Measurements from ENCODE around the gene SLC39A11.
"Not testable (repeated sequence)": the region's sequence is repeated elsewhere in the genome, so short reads cannot be mapped to it uniquely, and the experiment has no call there.

Gene SLC39A11

DNA sequence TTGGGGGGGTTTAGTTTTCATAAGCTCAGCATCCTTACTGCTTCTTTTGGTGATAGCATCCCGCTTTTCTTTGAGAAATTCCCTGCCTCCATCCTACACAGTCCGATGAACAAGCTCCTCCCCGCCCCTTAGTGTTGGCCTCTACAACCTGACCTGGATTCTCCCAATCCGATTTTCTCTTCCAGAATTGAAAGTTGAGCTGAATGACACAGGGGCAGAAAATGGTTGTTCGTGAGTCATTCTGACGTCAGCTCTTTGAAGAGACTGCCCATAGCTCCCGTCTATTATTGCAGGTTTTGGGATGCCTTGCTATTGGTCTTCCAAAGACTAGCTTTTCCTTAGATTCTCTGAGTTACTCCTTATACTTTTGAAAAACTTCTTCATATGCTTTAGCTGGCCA is 279.7 kb downstream of the SLC39A11 start:
- no peak for DNase-seq

DNA sequence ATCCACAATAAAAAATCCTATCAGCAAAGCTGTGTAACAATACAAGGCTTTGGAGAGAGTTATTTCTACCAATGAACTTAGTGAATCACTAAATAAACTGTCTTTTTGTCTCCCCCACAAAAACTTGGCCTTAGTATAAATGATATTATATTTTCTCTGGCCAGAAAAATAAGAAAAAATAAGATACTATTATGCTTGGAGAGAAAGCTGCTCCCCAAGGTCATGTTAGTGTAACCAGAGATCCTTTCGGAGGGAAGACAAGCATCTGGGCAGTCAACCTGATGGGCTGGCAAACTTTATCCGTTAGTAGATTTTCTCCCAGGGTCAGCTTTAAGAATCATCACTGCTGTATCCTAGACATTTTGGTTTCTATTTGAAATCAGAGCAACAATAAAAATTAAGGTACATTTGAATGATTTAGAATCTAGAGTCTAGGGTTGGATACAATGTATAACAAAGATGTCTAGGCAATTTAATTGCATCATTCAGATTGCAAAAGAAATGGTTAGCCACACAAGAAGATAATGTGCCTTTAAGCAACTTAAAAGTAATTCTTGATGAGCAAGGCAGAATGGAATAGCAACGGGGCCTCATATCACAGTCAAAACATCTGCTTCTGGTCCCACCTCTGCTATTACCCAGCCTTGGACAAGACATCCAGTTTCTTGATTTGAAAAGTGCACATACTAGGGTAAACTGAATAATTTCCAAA is 280.4 kb downstream of the SLC39A11 start:
- DNase-seq, result no peak

DNA sequence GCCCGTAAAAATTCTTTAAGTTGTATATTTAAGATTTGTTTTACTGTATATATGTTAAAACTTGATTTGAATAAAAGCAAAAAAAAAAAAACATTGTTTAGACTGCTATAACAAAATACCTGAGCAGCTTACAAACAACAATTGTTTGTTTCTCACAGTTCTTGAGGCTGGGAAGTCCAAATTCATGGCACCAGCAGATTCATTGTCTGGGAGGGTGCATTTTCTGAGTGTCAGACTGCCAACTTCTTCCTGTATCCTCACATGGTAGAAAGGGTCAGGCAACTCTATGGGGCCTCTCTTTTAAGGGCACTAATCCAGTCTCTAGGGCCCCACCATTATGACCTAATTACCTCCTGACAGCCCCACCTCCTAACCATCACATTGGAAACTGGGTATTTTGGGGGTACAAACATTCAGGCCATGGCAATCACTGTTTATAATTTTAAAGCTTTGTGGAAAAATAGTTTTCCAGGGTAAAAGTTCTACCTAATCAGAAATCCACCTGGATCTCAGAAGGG is 281.4 kb downstream of the SLC39A11 start:
- no peak for DNase-seq

DNA sequence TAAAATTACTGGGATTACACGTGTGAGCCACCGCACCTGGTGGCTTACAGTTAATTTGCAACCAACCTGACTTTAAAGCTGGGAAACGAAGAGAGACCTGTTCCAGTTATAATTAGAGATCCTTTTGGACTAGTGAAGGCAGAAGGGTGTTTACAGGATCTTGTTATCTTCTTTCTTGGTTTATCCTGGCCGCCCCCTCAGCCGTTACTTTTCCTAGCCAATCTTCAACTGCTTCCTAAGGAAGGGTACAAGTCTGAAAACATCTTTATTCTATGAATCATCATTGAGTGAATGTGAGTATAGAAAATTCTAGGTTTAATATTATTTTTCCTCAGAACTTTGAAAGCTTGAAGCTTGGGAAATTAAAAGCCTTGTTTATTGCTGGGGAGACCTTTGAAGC is 286.5 kb downstream of the SLC39A11 start:
- no peak for DNase-seq

DNA sequence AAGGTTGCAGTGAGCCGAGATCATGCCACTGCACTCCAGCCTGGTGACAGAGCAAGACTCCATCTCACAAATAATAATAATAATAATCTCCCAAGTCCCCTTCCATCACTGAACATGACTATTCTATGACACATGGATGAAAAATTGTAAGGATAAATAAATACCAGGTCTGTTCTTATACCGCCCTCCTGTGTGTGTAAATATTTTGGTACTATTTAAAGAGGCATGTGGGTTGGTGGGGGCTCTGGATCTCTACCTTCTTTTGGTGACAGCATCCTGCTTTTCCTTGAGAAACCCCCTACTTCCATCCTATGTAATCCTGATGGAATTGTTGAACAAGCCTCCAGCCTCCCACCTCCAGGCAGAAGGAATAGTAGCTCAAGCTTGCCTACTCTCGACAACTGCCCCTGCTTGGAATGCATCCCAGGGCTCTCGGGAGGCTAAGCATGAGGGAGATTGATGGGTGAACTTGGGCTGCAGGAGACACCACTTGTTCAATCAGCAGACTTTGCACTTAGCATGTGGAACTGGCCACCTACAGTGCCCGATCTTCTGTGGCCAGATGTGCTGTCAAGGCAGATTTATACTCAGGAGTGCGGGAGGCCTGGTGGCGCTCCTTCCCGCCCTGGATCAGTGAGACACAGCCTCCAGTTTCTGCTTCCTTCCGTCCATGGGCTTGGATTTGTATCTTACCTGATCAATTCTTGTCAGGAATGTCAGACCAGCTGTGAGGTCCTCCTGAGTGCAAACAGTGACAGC is 287.4 kb downstream of the SLC39A11 start:
- DNase-seq, result no peak

DNA sequence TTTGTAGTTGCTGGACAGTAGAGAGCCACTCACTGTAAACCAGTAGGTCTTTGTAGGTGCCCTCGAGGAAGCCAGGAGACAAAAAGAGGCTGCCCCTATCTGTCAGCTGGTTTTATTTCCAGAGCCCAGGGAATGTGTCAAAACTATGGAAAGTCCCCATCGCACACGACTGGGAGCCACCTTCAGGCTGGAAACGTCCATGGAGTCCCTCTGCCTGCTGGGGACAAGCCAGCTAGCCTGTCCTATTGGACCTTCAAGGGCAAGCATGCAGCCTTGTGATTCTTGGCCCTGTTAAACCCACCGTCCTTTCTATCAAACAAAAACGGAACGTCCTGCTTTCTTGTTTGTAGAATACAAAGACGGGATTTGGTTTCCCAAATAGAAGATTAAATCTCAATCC is 289.8 kb downstream of the SLC39A11 start:
- no peak for DNase-seq

DNA sequence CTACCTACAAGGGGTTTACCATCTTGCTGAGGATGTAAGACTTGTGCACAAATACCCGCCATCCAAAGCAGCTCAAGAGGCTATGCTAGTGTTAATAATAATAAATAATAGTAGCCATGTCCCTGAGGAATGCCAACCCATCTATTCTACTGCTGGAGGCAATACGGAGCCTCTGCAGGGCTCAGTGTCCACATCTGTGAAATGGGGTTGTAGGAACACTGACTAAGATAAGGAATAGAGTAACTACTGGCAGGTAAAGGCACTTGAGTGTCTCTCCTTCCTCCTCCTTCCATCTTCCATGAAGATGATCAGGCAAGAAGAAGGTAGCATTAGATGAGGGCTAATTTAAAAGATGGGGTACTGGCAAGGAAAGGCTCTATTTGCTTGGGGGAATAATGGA is 295.3 kb downstream of the SLC39A11 start:
- DNase-seq, result no peak

DNA sequence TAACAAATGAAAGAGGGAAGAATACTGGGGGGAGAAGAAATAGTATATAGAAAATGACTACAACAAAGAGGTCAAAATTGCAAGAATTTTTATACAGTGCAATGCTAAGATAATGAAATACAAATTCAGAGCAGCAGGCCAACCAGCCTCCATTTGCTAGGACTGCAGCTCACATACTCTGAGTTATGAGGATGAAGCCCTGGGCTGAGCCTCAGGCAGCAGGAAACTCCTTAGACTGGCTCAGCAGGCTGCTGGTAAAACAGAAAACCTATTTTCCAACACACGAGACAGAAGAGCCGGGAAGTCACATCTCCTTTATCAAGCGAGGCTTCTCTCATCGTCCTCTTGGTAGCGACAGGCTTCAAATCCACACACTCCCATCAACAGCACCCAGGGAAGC is 296.5 kb downstream of the SLC39A11 start:
- no peak for DNase-seq

DNA sequence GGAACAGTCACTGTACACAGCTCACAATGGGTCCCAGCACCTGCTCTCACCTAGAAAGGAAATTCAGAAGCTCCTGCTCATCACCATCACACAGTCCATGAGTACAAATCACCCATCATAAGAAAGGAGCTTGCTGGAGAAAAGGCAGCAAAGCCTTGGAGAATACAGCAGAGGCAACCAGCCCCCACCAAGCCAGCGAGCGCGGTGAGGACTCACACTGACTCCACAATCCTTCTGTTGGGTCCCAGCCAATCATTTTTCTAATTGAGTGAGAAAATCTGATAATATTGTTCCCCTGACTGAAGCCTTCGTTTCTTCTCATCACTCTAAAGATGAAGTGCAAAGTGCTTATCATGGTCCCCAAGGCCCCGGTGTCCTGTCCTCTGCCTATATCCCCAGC is 298.3 kb downstream of the SLC39A11 start:
- no peak for DNase-seq

DNA sequence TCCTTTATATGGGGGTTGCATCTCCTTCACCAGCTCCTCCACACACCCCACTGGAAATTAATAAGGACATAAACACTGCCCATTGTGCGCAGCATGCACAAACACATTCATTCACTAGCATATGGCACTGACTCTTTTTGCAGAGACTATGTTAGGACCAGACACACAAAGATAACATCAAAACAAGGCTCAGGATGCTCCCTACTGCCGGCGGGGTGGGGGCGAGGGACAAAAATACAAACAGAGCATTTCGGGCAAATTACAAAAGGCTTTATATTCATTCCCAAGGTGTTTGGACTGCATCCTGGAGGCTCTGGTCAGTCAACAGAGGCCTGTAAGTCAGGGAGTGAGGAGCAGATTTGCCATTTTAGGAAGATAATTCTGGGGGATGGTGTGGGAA is 299.7 kb downstream of the SLC39A11 start:
- DNase-seq, result no peak

DNA sequence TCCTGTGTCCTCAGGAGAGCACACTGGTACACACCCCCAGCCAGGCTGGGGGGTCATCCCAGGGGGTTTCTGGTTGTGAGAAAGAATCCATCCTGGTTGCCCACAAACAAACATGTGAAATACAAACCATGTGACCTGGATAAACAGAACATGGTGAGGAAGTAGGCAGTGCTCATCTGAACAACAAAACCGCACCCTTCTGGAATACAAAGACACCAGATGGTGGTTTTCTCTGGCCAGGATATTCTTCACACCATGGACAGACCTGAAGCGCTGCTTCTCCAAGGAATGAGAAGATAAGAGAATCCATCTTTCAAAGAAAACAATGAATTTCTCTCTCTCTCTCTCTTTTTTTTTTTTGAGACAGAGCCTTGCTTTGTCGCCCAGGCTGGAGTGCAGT is 302.3 kb downstream of the SLC39A11 start:
- DNase-seq, result no peak

DNA sequence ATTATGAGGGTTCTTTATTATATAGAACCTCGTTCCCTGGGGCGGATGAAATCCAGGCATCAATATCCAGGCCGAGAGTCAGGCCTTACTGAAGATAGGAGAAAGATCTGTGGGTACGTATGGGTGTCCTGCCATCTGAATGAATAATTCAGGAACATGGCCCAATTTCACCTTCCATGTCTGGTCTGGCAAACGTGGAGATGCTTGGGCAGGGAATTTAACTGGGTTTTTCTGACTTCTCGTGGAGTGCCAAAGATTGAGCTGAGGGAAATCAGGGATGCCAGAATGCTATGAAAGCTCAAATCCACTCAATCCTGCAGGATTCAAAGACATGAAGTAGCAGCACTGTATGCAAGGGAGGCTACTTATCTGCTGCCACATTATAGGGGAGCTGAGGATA is 302.8 kb downstream of the SLC39A11 start:
- DNase-seq, result no peak

DNA sequence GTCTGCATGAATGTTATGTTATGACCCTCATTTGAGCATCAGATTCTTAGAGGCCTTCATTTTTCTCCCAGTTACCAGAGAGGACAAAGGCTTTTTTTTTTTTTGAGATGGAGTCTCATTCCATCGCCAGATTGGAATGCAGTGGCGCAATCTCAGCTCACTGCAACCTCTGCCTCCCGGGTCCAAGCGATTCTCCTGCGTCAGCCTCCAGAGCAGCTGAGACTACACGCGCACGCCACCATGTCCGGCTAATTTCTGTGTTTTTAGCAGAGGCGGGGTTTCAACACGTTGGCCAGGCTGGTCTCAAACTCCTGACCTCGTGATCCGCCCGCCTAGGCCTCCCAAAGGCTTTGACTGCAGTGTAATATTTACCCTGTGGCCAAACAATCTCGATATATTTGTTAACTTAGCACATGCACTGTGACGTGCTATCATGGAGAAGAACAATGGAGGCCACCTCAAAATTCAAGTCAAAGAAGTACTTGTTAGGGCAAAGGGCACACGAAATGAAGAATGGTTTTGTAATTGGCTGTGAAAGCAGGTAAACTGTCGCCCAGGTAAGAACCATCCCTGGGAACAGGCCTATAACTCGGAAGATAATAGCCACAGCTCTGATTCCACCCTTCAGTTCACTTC is 303.4 kb downstream of the SLC39A11 start:
- no peak for DNase-seq

DNA sequence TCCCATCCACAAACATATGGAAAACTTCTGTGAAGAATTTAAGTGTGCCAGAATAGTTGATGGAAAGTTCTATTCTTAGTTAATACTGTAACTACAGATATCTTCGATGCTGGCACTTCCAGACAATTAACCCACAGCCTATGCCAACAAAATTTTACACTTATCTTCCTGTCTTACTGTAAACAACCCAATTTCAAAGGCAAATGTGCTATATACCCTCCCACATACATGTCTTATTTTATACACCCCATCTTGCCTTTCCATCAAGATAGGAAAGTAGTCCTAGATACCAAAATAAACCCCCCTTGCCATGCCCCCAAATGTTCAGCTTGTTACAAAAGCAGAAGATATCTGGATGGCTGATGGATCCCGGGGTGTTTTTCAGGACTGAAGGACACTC is 306.3 kb downstream of the SLC39A11 start:
- DNase-seq, result no peak

DNA sequence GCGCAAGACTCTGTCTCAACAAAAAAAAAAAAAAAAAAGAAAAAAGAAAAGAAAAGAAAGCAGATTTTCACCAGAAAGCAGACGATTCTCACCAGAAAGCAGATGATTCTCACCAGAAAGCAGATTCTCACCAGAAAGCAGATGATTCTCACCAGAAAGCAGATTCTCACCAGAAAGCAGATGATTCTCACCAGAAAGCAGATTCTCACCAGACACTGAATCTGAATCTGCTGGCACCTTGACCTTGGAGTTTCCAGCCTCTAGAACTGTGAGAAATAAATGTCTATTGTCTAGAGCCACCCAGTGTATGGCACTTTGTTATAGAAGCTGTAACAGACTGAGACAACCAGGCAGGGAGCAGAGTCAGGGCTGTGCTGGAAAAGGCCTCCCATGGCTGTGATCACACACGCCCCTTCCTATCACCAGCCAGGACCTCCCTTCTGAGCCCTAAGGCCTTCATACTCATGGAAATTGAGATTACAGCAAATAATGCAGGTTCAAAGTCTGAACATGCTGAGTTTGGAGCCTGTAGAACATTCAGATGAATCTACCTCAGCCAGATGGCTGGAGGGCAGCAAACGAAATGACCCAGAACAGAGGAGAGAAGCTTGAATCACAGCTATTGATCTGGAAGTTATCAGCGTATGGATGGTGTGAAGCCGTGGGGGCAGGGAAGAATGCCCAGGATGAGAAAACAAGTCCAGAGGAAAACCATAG is 309.3 kb downstream of the SLC39A11 start:
- DNase-seq, result no peak

DNA sequence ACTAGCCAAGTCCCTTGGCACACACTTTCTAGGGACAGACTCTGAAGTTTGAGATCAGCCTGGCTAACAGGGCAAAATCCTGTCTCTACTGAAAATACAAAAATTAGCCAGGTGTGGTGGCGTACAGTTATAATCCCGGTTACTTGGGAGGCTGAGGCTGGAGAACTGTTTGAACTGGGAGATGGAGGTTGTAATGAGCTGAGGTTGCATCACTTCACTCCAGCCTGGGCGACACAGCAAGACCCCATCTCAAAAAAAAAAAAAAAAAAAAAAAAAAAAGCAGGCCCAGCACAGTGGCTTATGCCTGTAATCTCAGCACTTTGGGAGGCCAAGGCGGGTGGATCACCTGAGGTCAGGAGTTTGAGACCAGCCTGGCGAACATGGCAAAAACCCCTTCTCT is 310.1 kb downstream of the SLC39A11 start:
- DNase-seq, result not testable (repeated sequence)

DNA sequence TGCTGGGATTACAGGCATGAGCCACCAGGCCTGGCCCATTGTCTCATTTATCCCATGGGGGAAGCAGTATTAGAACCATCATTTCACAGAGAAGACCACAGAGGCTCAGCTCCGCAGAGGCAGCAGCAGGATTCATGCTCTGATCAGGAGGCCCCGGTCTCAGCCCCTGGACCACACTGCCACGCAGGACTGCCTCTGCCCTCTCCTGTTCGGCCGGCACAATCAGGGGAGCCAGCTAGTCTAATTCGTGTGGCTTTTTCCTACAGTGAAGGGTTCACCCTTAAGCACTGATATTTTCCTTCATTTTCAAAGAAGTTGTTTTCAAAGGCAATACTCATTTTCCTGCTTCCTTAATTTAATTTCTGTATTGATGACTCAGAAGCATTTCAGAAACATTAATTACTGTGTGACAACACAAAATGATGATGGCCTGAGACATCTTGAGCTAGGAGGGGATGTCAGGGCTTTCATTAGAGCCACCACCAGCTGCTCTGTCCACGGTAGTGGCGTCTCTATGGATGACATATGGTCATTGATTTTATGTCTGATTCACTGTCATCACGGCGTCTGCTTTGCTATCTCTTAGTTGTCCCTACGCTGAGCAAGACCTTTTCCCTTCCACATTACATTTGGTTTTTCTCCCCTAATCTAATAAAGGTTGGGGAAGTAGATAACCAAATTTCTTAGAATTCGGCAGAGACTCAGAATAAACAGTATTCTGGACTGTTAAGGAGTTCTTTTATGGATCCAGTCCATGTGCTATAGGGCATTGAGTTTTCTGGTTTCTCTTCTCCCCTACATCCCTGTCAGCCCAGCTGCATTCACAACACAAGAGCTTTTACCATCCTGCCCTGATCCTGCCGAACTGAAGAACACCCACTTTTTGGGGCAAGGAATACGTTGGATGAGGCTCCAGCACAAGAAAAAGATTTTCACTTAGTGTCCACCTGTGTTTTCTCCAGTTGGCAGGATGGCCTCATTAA is 314.0 kb downstream of the SLC39A11 start:
- DNase-seq, result no peak

DNA sequence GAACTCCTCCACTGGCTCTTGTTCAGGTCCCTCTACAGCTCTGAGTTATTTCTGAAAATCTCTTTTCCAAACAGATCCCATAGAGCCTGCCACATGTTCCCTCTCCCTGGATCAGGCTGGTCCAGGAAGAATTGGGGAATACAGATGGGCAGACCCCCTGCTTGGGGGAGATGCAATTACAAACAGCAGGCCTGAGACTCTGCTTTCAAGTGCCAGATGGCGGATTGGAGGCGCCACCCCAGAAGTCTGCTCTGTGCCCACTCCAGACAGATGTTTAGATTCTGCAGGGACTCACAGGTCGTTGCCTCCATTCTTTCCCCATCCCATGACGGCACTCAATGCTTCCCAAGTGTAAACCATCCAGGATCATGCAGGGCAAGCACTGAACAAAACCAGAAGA is 316.6 kb downstream of the SLC39A11 start:
- peak; percentile 95 for DNase-seq

DNA sequence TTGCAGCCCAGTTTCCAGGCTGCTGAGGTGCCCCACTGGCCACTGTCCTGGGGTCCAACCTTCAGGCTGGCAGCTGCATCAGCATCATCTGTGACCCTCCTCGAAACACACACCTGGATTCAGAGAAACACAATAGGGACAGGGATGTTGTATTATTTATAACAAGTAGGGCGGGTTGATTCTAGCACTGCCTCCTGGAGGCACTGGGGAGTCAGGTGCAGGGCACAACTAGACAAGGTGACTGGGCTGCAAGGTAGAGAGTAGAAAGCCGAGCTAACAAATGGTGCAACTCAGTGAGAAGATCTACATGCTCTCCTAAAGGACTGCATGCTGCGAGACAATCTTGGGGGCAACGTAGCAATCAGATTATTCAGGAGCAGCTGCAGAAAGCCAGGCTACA is 317.3 kb downstream of the SLC39A11 start:
- no peak for DNase-seq

DNA sequence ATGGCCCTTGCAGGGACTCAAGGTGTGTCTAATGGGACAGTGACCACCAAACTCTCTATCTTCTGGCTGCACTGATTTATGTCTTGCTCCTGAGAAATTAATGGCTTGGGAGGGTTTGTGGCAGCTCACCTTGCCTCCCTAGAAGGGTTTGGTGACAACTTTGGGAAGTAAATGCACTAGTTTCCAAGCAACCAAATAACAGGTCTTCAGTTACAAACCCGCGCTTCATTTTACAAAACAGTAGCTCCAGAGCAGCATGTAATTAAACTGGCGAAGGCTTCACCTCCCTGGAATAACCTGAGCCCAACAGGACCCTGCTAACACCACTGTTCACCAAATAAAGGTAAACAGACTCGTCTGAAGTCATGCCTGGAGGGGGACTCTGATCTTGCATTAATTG is 318.3 kb downstream of the SLC39A11 start:
- peak; percentile 29 for DNase-seq

DNA sequence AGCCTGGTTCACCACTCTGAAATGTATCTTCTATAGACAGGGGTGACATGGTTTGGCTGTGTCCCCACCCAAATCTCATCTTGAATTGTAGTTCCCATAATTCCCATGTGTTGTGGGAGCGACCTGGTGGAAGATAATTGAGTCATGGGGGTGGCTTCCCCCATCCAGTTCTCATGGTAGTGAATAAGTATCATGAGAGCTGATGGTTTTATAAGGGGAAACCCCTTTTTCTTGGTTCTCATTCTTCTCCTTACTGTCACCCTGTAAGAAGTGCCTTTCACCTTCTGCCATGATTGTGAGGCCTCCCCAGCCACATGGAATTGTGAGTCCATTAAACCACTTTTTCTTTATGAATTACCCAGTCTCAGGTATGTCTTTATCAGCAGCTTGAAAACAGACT is 319.3 kb downstream of the SLC39A11 start:
- not testable (repeated sequence) for DNase-seq

DNA sequence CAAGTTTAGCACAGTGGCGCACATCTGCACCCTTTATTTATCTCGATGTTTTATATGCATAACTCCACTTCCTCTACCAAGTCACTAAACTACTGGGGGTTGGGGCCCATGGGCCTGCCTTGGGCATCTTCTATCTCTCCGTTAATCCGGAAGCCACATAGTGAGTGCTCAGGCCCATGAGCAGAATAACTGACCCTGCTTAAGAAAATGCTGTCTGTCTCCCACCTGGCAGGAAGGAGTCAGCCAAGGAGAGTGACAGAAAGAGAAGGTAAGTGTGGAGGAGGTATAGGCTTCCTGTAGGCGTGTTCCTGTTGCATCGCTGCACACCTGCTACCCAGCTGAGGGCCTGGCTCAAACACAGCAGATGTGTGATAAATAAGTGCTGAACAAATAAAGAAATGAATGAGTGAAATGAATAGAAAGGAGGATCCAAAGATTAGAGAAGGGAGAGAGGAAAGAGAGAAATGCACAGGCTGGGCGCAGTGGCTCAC is 320.1 kb downstream of the SLC39A11 start:
- DNase-seq, result no peak

All from NCI-H2171 (cell line).